OCI-LY7 (cell line): ENCODE results near the gene TMEM225B.

Source experiments
- CTCF ChIP-seq: fragments of 200-600 bp; sonication (generic); conservative IDR thresholded peaks from 2 replicates; pipeline ENCODE4 v1.5.1; 2014; ENCODE audit warnings: mild to moderate bottlenecking, antibody characterized with exemption, low read length, moderate library complexity, mixed read lengths
- EZH2phosphoT487 ChIP-seq: fragments of 200-600 bp; sonication (generic); IDR thresholded peaks from 2 replicates; pipeline ENCODE4 v1.6.1; 2018; ENCODE audit warnings: low read depth, borderline replicate concordance, mild to moderate bottlenecking, mixed run types, antibody characterized with exemption, low read length, moderate library complexity, mixed read lengths

DNA sequence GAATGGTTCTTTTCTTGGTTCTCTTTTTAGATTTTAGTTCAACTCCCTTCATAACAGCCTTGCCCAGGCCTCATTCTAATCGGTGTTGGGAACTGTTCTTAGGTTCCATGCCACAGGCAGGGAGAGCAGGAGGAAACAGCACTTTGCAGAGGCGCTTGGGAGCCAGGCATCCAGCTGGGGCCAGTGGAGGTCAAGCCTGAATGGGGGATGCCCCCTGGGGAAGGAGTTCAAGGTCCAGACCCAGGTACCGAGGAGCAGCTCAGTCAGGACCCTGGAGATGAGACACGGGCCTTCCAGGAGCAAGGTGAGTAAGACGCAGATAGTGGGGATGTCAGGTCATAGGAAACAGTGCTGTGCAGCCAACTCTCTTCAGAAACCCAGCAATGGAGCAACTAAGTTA lies 23.2 kb downstream of the TMEM225B start:
- no peak for TF ChIP-seq CTCF
- no peak for TF ChIP-seq EZH2phosphoT487
